ENCODE measurements around the gene GNAQ.

The GNAQ gene

DNA sequence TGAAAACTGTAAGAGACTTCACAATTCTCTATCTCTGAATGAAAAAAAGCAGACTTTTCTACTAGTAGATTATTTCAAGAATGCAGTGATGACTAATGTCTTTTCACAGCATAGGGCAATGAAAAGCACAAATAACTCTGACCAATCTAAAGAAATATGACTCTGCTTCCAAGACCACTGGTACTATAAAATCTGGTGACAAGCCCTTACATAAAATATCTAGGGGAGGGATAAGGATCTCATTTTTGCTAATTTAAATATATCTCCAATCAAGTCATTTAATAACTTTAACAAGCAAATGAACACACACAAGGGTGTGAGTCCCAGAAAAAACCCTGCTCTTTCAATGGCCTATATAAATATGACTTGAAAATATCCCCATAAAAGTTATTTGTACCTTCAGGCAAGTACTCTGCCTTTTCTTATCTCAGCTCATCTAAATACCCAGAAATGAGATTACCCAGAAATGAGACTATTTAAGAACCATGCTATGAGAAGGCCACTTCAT is 105.2 kb downstream of the GNAQ start:
- H3K27ac Mint-ChIP-seq = peak overlapping the region; percentile 0 to 25 (median 22)
- no peak overlapping the region for H3K4me3 Mint-ChIP-seq
- H3K9me3 Mint-ChIP-seq = no peaks in the 10 kb centered on the region
- H3K4me1 Mint-ChIP-seq = peaks cover 12% of the 10 kb centered on the region
- TF ChIP-seq, protein P1, sequence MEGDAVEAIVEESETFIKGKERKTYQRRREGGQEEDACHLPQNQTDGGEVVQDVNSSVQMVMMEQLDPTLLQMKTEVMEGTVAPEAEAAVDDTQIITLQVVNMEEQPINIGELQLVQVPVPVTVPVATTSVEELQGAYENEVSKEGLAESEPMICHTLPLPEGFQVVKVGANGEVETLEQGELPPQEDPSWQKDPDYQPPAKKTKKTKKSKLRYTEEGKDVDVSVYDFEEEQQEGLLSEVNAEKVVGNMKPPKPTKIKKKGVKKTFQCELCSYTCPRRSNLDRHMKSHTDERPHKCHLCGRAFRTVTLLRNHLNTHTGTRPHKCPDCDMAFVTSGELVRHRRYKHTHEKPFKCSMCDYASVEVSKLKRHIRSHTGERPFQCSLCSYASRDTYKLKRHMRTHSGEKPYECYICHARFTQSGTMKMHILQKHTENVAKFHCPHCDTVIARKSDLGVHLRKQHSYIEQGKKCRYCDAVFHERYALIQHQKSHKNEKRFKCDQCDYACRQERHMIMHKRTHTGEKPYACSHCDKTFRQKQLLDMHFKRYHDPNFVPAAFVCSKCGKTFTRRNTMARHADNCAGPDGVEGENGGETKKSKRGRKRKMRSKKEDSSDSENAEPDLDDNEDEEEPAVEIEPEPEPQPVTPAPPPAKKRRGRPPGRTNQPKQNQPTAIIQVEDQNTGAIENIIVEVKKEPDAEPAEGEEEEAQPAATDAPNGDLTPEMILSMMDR (IDR thresholded peaks at IDR 0.05; ENCODE audit: unreplicated experiment in 3 of 3) = no peak
- H3K36me3 Mint-ChIP-seq (ENCODE audit: low read depth) = peaks cover 33% of the 10 kb centered on the region
- H3K27me3 Mint-ChIP-seq (ENCODE audit: low read depth) = no peaks in the 10 kb centered on the region

DNA sequence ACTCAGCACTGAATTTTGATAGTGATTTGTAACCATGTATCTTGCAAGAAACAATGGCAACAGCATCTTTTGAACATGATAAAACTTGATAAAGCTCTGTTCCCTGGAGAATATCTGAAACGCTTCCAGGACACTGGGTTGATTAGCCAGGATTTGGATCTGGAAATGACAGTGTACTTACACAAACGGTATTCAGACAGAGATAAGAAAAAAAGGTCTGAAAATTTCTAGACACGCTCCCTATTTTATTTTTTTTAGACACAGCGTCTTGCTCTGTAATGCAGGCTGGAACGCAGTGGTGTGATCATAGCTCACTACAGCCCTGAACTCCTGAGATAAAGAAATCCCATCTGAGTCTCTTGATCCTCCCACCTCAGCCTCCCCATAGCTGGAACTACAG is 109.0 kb downstream of the GNAQ start:
- H3K4me1 Mint-ChIP-seq = peaks cover 12% of the 10 kb centered on the region
- peaks cover 53% of the 10 kb centered on the region for H3K36me3 Mint-ChIP-seq (ENCODE audit: low read depth)
- H3K9me3 Mint-ChIP-seq = no peaks in the 10 kb centered on the region
- H3K27ac Mint-ChIP-seq = no peak overlapping the region
- TF ChIP-seq, protein P1 (IDR thresholded peaks at IDR 0.05; ENCODE audit: unreplicated experiment in 3 of 3) = no peak
- H3K4me3 Mint-ChIP-seq = no peak overlapping the region
- H3K27me3 Mint-ChIP-seq (ENCODE audit: low read depth) = no peaks in the 10 kb centered on the region

DNA sequence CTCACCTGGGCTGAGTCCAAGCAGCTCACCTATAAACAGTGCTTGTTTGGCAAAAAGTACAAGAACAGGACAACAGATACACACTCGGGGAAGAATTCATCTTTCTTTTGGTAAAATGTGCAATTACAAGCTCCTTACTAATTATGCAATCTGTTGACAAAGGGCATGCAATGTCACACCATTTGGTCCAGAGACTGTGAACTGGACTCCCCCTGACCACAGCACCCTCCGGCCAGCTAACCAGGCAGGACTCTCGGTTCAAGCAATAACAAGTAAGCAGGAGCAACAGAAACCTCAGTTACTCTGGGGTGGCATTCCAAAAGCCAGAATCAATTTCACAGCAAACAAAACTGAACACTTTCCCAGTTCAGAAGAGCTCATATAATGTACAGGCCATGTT is 113.8 kb downstream of the GNAQ start:
- TF ChIP-seq, protein P1 (IDR thresholded peaks at IDR 0.05; ENCODE audit: unreplicated experiment in 3 of 3) = no peak
- H3K27ac Mint-ChIP-seq = no peak overlapping the region
- no peak overlapping the region for H3K4me3 Mint-ChIP-seq
- peaks cover 58% of the 10 kb centered on the region for H3K36me3 Mint-ChIP-seq (ENCODE audit: low read depth)
- H3K27me3 Mint-ChIP-seq (ENCODE audit: low read depth) = no peaks in the 10 kb centered on the region
- peaks cover 11% of the 10 kb centered on the region for H3K4me1 Mint-ChIP-seq
- H3K9me3 Mint-ChIP-seq = no peaks in the 10 kb centered on the region

DNA sequence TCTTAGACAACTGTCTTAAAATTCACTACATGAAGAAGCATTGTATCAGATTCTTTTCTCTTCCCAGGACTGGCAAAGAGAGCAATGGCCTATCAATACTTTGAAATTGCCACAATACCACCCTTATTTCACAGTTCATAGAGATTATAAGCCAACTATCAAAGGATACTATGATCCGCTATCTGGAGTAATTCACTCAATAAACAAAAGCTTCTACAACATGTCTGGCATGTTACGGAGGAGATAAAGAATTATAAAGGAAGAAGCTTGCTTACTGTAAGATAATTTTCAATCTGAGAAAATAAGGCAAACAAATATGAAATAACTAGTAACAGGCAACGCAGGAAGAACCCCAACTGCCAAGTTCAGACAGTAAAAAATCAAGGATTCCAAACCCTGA is 114.8 kb downstream of the GNAQ start:
- H3K27me3 Mint-ChIP-seq (ENCODE audit: low read depth) = no peaks in the 10 kb centered on the region
- H3K9me3 Mint-ChIP-seq = no peaks in the 10 kb centered on the region
- TF ChIP-seq, protein P1 (IDR thresholded peaks at IDR 0.05; ENCODE audit: unreplicated experiment in 3 of 3) = no peak
- no peak overlapping the region for H3K4me3 Mint-ChIP-seq
- peak overlapping the region in 2 of 3 experiments; percentile 3 to 9 for H3K27ac Mint-ChIP-seq
- H3K36me3 Mint-ChIP-seq (ENCODE audit: low read depth) = peaks cover 58% of the 10 kb centered on the region
- H3K4me1 Mint-ChIP-seq = peaks cover 11% of the 10 kb centered on the region

DNA sequence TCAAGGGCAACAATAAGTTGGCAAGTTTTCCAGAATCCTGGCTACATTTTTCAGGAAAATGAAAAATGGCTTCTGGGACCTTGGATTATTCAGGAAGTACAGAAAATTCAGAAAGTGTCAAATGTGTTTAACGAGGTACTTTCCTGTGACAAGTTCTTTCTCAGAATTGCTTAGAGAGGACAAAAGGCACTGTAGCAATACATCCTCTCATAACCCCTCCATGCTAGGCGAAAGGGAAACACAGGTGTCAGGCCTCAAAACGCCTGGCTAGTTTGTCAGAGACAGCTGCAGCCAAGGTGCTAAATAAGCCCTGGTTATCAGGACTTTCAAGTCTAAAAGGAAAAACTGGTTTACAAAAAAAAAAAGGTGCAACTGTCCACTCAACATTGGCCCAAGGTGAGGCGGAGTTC is 115.2 kb downstream of the GNAQ start:
- H3K4me3 Mint-ChIP-seq = no peak overlapping the region
- H3K9me3 Mint-ChIP-seq = no peaks in the 10 kb centered on the region
- H3K4me1 Mint-ChIP-seq = peaks cover 11% of the 10 kb centered on the region
- peaks cover 58% of the 10 kb centered on the region for H3K36me3 Mint-ChIP-seq (ENCODE audit: low read depth)
- H3K27ac Mint-ChIP-seq = peak overlapping the region in 1 of 3 experiments; percentile 3
- TF ChIP-seq, protein P1 (IDR thresholded peaks at IDR 0.05; ENCODE audit: unreplicated experiment in 3 of 3) = no peak
- no peaks in the 10 kb centered on the region for H3K27me3 Mint-ChIP-seq (ENCODE audit: low read depth)

DNA sequence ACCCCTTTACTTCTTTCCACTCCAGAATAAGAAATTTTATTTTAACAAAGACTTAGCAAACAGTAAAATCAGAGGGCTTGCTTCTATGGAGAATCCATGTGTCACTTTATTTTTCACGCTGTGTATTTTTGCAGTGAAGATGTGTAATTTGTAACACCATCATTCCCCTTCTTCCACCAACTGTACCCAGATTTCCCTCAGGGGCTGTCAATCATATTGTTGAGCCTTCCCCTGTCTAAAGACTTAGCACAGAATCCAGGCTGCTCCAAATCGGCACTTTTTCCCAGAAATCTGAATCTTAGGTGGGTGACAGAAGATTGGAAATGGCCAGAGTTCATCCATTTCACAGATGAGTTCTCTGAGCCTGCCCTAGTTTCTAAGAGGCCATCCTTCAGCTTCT is 115.9 kb downstream of the GNAQ start:
- no peaks in the 10 kb centered on the region for H3K9me3 Mint-ChIP-seq
- peaks cover 11% of the 10 kb centered on the region for H3K4me1 Mint-ChIP-seq
- H3K4me3 Mint-ChIP-seq = no peak overlapping the region
- H3K27ac Mint-ChIP-seq = no peak overlapping the region
- H3K36me3 Mint-ChIP-seq (ENCODE audit: low read depth) = peaks cover 54% of the 10 kb centered on the region
- TF ChIP-seq, protein P1 (IDR thresholded peaks at IDR 0.05; ENCODE audit: unreplicated experiment in 3 of 3) = no peak
- H3K27me3 Mint-ChIP-seq (ENCODE audit: low read depth) = no peaks in the 10 kb centered on the region
